Smooth muscle cell (in vitro differentiated cells): ENCODE data around the gene DPP10. TPM values are rescaled to one million over a fixed set of nuclear protein-coding genes. Genes with fewer than 3 reads are reported as not detected.

Source experiments
- DNase-seq: peaks from one replicate; lab custom pipeline; 2025; ENCODE audit not compliant: unreplicated experiment; lab: John Stamatoyannopoulos, UW
- H2AFZ ChIP-seq: fragments of 200-600 bp; sonication (generic); 2 replicates; pipeline ENCODE4 v1.6.0; 2016; ENCODE audit warnings: antibody characterized with exemption, low read depth, mild to moderate bottlenecking
- H3F3A ChIP-seq: fragments of 200-600 bp; sonication (generic); 2 replicates; pipeline ENCODE4 v1.6.0; 2017; ENCODE audit warnings: antibody characterized with exemption, low read depth
- H3K27ac ChIP-seq: fragments of 200-600 bp; sonication (generic); 2 replicates; pipeline ENCODE4 v1.5.1; 2016; ENCODE audit warnings: low read depth, mild to moderate bottlenecking
- H3K27me3 ChIP-seq: fragments of 200-600 bp; sonication (generic); 2 replicates; pipeline ENCODE4 v1.6.1; 2016; ENCODE audit warnings: low read depth, mild to moderate bottlenecking
- H3K36me3 ChIP-seq: fragments of 200-600 bp; sonication (generic); 2 replicates; pipeline ENCODE4 v1.5.1; 2016; ENCODE audit warnings: low read depth
- H3K4me1 ChIP-seq: fragments of 200-600 bp; sonication (generic); 2 replicates; pipeline ENCODE4 v1.5.1; 2016; ENCODE audit warnings: low read depth
- H3K4me2 ChIP-seq: fragments of 200-600 bp; sonication (generic); 2 replicates; pipeline ENCODE4 v1.6.0; 2016; ENCODE audit warnings: mild to moderate bottlenecking
- H3K4me3 ChIP-seq: fragments of 200-600 bp; sonication (generic); 2 replicates; pipeline ENCODE4 v1.5.1; 2016; ENCODE audit warnings: mild to moderate bottlenecking
- H3K79me2 ChIP-seq: fragments of 200-600 bp; sonication (generic); 2 replicates; pipeline ENCODE4 v1.6.0; 2016; ENCODE audit warnings: low read depth, mild to moderate bottlenecking
- H3K9ac ChIP-seq: fragments of 200-600 bp; sonication (generic); 2 replicates; pipeline ENCODE4 v1.6.0; 2016; ENCODE audit warnings: low read depth
- H3K9me3 ChIP-seq: fragments of 200-600 bp; sonication (generic); replicated peaks from 2 replicates; pipeline ENCODE4 v1.5.1; 2016; ENCODE audit warnings: low read depth
- H4K20me1 ChIP-seq: fragments of 200-600 bp; sonication (generic); 2 replicates; pipeline ENCODE4 v1.6.0; 2016; ENCODE audit warnings: low read depth
- CTCF ChIP-seq: fragments of 200-600 bp; sonication (generic); IDR thresholded peaks from 2 replicates; pipeline ENCODE4 v1.5.1; 2017; ENCODE audit warnings: borderline replicate concordance, mild to moderate bottlenecking, antibody characterized with exemption; ENCODE audit not compliant: insufficient read depth, poor library complexity, severe bottlenecking
- WGBS: methylation state at CpG from one replicate; pipeline ENCODE4 v1.1.7; 2016; ENCODE audit warnings: low lambda C conversion rate; 5-methylcytosine and 5-hydroxymethylcytosine counted together
- polyA plus RNA-seq: library from polyadenylated mRNA; unstranded; fragments of >200 nt; fragmentation: Nextera tagmentation; extraction: Ambion mirVana; gene quantifications from 2 replicates; pipeline ENCODE4 v1.2.1, GENCODE V29; 2016
- total RNA-seq: library from RNA; depleted of rRNA; stranded (reverse); fragments of >200 nt; gene quantifications from 2 replicates; pipeline ENCODE4 v1.2.3, GENCODE V29; 2014

Gene DPP10
- total and polyA plus RNA-seq, 2 experiments from 2014 or later, result 3.6 TPM; not detected in 1

DNA sequence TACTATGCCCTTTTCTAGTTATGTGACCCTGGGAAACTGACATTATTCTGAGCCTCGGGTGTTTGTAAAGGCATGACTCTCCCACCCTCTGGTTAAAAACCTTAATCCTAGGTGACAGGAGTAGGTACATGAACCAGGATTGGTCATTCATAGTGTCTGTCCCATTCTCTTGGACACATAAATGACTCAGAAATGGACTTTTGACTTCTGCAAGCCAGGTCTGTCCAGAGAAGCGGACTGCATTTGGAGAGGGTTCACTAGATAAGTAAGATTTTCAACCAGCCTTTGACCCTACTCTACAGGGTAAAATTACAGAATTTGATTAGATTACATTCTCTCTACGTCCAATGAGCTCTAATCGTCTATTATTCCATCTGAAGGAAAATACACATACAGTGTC, 285.9 kb downstream of the DPP10 start:
- peaks cover 9% of the 10 kb centered on the region for H3K27me3 ChIP-seq
- H3K4me2 ChIP-seq, result no peak overlapping the region
- no peak for DNase-seq
- no peaks in the 10 kb centered on the region for H3F3A ChIP-seq
- H3K9ac ChIP-seq, result no peak overlapping the region
- H4K20me1 ChIP-seq, result no peaks in the 10 kb centered on the region
- no peaks in the 10 kb centered on the region for H3K79me2 ChIP-seq
- no peaks in the 10 kb centered on the region for H3K4me1 ChIP-seq
- H2AFZ ChIP-seq, result no peak overlapping the region
- H3K36me3 ChIP-seq, result no peaks in the 10 kb centered on the region
- H3K4me3 ChIP-seq, result no peak overlapping the region
- H3K27ac ChIP-seq, result no peak overlapping the region
- TF ChIP-seq CTCF, result no peak
- H3K9me3 ChIP-seq, result no peaks in the 10 kb centered on the region
- WGBS, result 74% methylated on average over 4 of the region's 4 CpGs

- H3K79me2 ChIP-seq, result no peaks in the 10 kb centered on the region
- peaks cover 9% of the 10 kb centered on the region for H3K27me3 ChIP-seq
- H3K4me3 ChIP-seq, result no peak overlapping the region
- H3K36me3 ChIP-seq, result no peaks in the 10 kb centered on the region
- H3K9me3 ChIP-seq, result no peaks in the 10 kb centered on the region
- no peak overlapping the region for H3K9ac ChIP-seq
- 78% methylated on average over 5 of the region's 5 CpGs for WGBS
- H4K20me1 ChIP-seq, result no peaks in the 10 kb centered on the region
- no peak overlapping the region for H2AFZ ChIP-seq
- H3F3A ChIP-seq, result no peaks in the 10 kb centered on the region
- DNase-seq, result no peak
- H3K4me2 ChIP-seq, result no peak overlapping the region
- H3K4me1 ChIP-seq, result no peaks in the 10 kb centered on the region
- no peak overlapping the region for H3K27ac ChIP-seq
- no peak for TF ChIP-seq CTCF
These were observed 286.6 kb downstream of the DPP10 start for GRCh38 chr2:114729026-114729425.

DNA sequence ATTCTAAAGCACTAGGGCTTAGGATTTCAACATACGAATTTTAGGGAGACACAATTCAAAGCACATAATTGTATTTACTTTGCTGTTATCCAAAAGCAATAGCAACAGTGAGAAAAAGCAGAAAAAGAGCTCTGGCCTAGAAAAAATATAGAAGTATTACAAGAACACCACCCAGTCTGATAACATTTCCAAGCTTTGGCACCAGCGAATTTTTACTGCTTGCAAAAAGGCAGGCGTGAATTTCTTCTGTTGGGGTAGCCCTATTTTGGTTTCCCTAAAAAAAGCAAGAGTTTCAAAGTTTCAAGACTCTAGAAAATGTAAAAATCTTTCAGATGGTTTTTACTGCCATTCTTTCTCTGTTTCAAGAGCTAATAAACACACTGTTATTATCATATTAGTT, 292.7 kb downstream of the DPP10 start:
- Histone ChIP-seq H3K27me3 (peaks cover 7% of the 10 kb centered on the region), H3K9ac (no peak overlapping the region), H3K4me2 (no peak overlapping the region), H4K20me1 (no peaks in the 10 kb centered on the region), H3F3A (no peaks in the 10 kb centered on the region), H3K4me1 (no peaks in the 10 kb centered on the region), H3K4me3 (no peak overlapping the region), H2AFZ (no peak overlapping the region), H3K36me3 (no peaks in the 10 kb centered on the region), H3K9me3 (no peaks in the 10 kb centered on the region), H3K27ac (no peak overlapping the region), H3K79me2 (no peaks in the 10 kb centered on the region)
- WGBS, result 89% methylated on average over 3 of the region's 3 CpGs
- TF ChIP-seq CTCF, result no peak
- no peak for DNase-seq

DNA sequence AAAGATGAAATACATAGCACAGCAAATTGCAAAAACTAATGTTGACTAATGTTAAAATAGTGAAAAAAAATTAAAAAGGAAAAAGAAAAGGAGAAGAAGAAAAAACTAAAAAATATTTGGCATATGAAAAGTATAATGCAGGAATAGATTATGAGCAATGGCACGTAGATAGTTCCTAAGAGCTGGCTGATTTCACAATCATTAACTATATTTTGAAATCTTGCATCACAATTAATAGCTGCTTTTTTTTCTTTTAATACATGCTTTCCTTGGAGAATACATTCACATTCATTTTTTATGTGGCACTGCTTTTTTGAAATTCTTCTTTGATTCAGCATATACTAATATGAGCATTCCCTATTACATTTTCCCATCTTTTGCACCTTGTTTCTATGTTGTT, 299.8 kb downstream of the DPP10 start:
- WGBS, result 82% methylated on average over 1 of the region's 1 CpG
- H3K27ac ChIP-seq, result no peak overlapping the region
- TF ChIP-seq CTCF, result no peak

More for the DNA sequence above, 299.8 kb downstream of the DPP10 start:
- no peaks in the 10 kb centered on the region for H3K27me3 ChIP-seq
- H3K36me3 ChIP-seq, result no peaks in the 10 kb centered on the region
- H3K9me3 ChIP-seq, result no peaks in the 10 kb centered on the region
- no peak for DNase-seq
- H3K4me2 ChIP-seq, result no peak overlapping the region
- peaks cover 6% of the 10 kb centered on the region for H3K4me1 ChIP-seq
- H3K9ac ChIP-seq, result no peak overlapping the region
- H3K4me3 ChIP-seq, result no peak overlapping the region
- no peaks in the 10 kb centered on the region for H3F3A ChIP-seq
- no peaks in the 10 kb centered on the region for H4K20me1 ChIP-seq
- no peaks in the 10 kb centered on the region for H3K79me2 ChIP-seq
- no peak overlapping the region for H2AFZ ChIP-seq
